Keratinocyte (primary cell): Measurements from ENCODE around the gene ZDHHC7. TPM values are rescaled to one million over a fixed set of nuclear protein-coding genes. Genes with fewer than 3 reads are reported as not detected.

Source experiments
- DNase-seq: peaks from one replicate; pipeline ENCODE4 v3.0.0-alpha.2; 2011; ENCODE audit warnings: low read depth, missing footprints, low spot score
- FAIRE-seq: peaks from 2 replicates; lab custom pipeline; 2011; peaks lifted over from hg19 to GRCh38; lab: Jason Lieb, UNC
- H2AFZ ChIP-seq: 2 replicates; pipeline ENCODE4 v1.6.0; 2012; ENCODE audit warnings: low read length, control low read depth, inconsistent platforms; ENCODE audit not compliant: control insufficient read depth
- H3K27ac ChIP-seq: 2 replicates; pipeline ENCODE4 v1.5.1; 2011; ENCODE audit warnings: low read length; ENCODE audit not compliant: control insufficient read depth, insufficient read depth
- H3K27me3 ChIP-seq: 3 replicates; pipeline ENCODE4 v1.6.0; 2011; ENCODE audit warnings: low read length; ENCODE audit not compliant: control insufficient read depth, insufficient read depth; ENCODE audit errors: extremely low read depth
- H3K36me3 ChIP-seq, 2 experiments: 2 replicates in 1 of 2; 3 replicates in 1 of 2; pipeline ENCODE4 v1.5.1; 2011; ENCODE audit warnings: low read length in 2 of 2, mild to moderate bottlenecking in 1 of 2; ENCODE audit not compliant: control insufficient read depth in 2 of 2, insufficient read depth in 2 of 2; ENCODE audit errors: extremely low read depth in 1 of 2
- H3K4me1 ChIP-seq: 3 replicates; pipeline ENCODE4 v1.5.1; 2011; ENCODE audit warnings: low read length; ENCODE audit not compliant: control insufficient read depth, insufficient read depth; ENCODE audit errors: extremely low read depth
- H3K4me2 ChIP-seq: 3 replicates; pipeline ENCODE4 v1.6.0; 2011; ENCODE audit warnings: low read depth, low read length; ENCODE audit not compliant: control insufficient read depth, insufficient read depth; ENCODE audit errors: extremely low read depth
- H3K4me3 ChIP-seq, 3 experiments: fragments of 200-600 bp in 1 of 3; sonication (generic) in 1 of 3; 2 replicates in 2 of 3; 3 replicates in 1 of 3; pipeline ENCODE4 v1.5.1; 2011 to 2016; ENCODE audit warnings: low read length in 3 of 3, mild to moderate bottlenecking in 3 of 3, control low read depth in 2 of 3, inconsistent platforms in 1 of 3, low read depth in 1 of 3, mixed read lengths in 1 of 3, mixed run types in 1 of 3, moderate library complexity in 1 of 3; ENCODE audit not compliant: control insufficient read depth in 2 of 3, insufficient read depth in 2 of 3; ENCODE audit errors: extremely low read depth in 1 of 3
- H3K79me2 ChIP-seq: 2 replicates; pipeline ENCODE4 v1.6.0; 2012; ENCODE audit warnings: low read length; ENCODE audit not compliant: control insufficient read depth, insufficient read depth
- H3K9ac ChIP-seq: 3 replicates; pipeline ENCODE4 v1.6.0; 2011; ENCODE audit warnings: low read length; ENCODE audit not compliant: control insufficient read depth, insufficient read depth; ENCODE audit errors: extremely low read depth
- H3K9me1 ChIP-seq: 3 replicates; pipeline ENCODE4 v1.6.0; 2011; ENCODE audit warnings: low read length; ENCODE audit not compliant: control insufficient read depth, insufficient read depth; ENCODE audit errors: extremely low read depth
- H3K9me3 ChIP-seq: 2 replicates; pipeline ENCODE4 v1.5.1; 2012; ENCODE audit warnings: low read depth, low read length; ENCODE audit not compliant: control insufficient read depth
- H4K20me1 ChIP-seq: 3 replicates; pipeline ENCODE4 v1.6.0; 2011; ENCODE audit warnings: low read length; ENCODE audit not compliant: control insufficient read depth, insufficient read depth; ENCODE audit errors: extremely low read depth
- CTCF ChIP-seq, 3 experiments: IDR thresholded peaks in 1 of 3; conservative IDR thresholded peaks in 1 of 3; optimal IDR thresholded peaks in 1 of 3; 2 replicates in 2 of 3; 3 replicates in 1 of 3; pipeline versions ENCODE3 to v1.5.1; 2011; ENCODE audit warnings: low read length in 3 of 3, mild to moderate bottlenecking in 3 of 3, moderate library complexity in 2 of 3, control low read depth in 1 of 3, inconsistent platforms in 1 of 3; ENCODE audit not compliant: insufficient read depth in 2 of 3; ENCODE audit errors: extremely low read depth in 1 of 3
- EZH2 ChIP-seq: IDR thresholded peaks from one replicate; pipeline ENCODE4 v1.6.1; 2012; ENCODE audit warnings: inconsistent platforms, mild to moderate bottlenecking, low read length, moderate library complexity
- dilution Hi-C: fragments of 300-500 bp; cut with MboI; formaldehyde crosslinking; loops from one replicate; pipeline ENCODE4 v1.7.0; 2020; ENCODE audit warnings: low sequenced_read_pairs; ENCODE audit not compliant: extremely low pct_ligation_motif_present
- polyA plus RNA-seq, 5 experiments: library from polyadenylated mRNA; depleted of rRNA in 3 of 5; stranded (reverse) in 3 of 5; stranded (forward) in 1 of 5; unstranded in 1 of 5; fragments of >200 nt; gene quantifications; 1 replicate in 1 of 5; 2 replicates in 3 of 5; 3 replicates in 1 of 5; pipeline versions ENCODE4 v1.2.1 to v1.2.3, GENCODE V29; 2011 to 2012; ENCODE audit warnings: missing spikeins in 2 of 5, low read depth in 1 of 5, low replicate concordance in 1 of 5

Gene ZDHHC7
- polyA plus RNA-seq, 1 donor (not counting 4 experiments of a cell fraction or from before 2014, with no cell fraction given): 37.8 TPM

- Histone ChIP-seq H3K9ac (peak within 1 kb of the TSS; percentile 88), H3K27ac (peak within 1 kb of the TSS; percentile 80), H2AFZ (peak within 1 kb of the TSS; percentile 88), H3K4me3 (peak within 1 kb of the TSS; percentile 53 to 90 (median 77)), H3K79me2 (no peaks in the 10 kb centered on the region), H3K36me3 (peaks cover 0 to 3% of the 10 kb centered on the region in 2 experiments), H3K9me1 (no peaks in the 10 kb centered on the region), H3K9me3 (no peaks in the 10 kb centered on the region), H3K4me2 (peak within 1 kb of the TSS; percentile 93), H4K20me1 (peaks cover 4% of the 10 kb centered on the region), H3K4me1 (peaks cover 35% of the 10 kb centered on the region), H3K27me3 (no peaks in the 10 kb centered on the region)
- TF ChIP-seq EZH2 (no peak), CTCF (optimal IDR thresholded peaks at IDR 0.05 in 1 of 3, IDR thresholded peaks at IDR 0.05 in 1 of 3, conservative IDR thresholded peaks at IDR 0.05 in 1 of 3; ENCODE audit: extremely low read depth in 1 of 3, insufficient read depth in 2 of 3, low read length in 3 of 3) (peak in 1 of 3 experiments; percentile 35)
- FAIRE-seq (no peak), DNase-seq (peak; percentile 69)
- dilution Hi-C loops: no loop called here
Observed at GRCh38 chr16:85027349-85027957, 16.1 kb upstream of the ZDHHC7 start, which contains the start of gene KIAA0513. TSS of gene KIAA0513 (plus strand) at chr16:85027795. CDS start at chr16:85067072, 39,277 bp downstream.

- peak overlapping the region; percentile 93 for H3K4me2 ChIP-seq
- H3K79me2 ChIP-seq: no peaks in the 10 kb centered on the region
- H3K9me3 ChIP-seq: no peaks in the 10 kb centered on the region
- no peaks in the 10 kb centered on the region for H3K9me1 ChIP-seq
- FAIRE-seq (no peak), DNase-seq (no peak)
- TF ChIP-seq CTCF (optimal IDR thresholded peaks at IDR 0.05 in 1 of 3, IDR thresholded peaks at IDR 0.05 in 1 of 3, conservative IDR thresholded peaks at IDR 0.05 in 1 of 3; ENCODE audit: extremely low read depth in 1 of 3, insufficient read depth in 2 of 3, low read length in 3 of 3) (no peak), EZH2 (no peak)
- no peaks in the 10 kb centered on the region for H3K27me3 ChIP-seq
- peak overlapping the region; percentile 53 to 90 (median 77) for H3K4me3 ChIP-seq
- peaks cover 35% of the 10 kb centered on the region for H3K4me1 ChIP-seq
- no peaks in the 10 kb centered on the region for H3K36me3 ChIP-seq
- peaks cover 4% of the 10 kb centered on the region for H4K20me1 ChIP-seq
- dilution Hi-C loops: no loop called here
- H2AFZ ChIP-seq: no peak overlapping the region
- H3K9ac ChIP-seq: peak overlapping the region; percentile 88
- no peak overlapping the region for H3K27ac ChIP-seq
Observed at GRCh38 chr16:85026703-85027102, 15.4 kb upstream of the ZDHHC7 start.
